GM04503 (cell line): ENCODE results near the gene HS6ST3.

Experiments
- DNase-seq: peaks from one replicate; pipeline ENCODE4 v3.0.0-alpha.2; 2012; ENCODE audit warnings: low read depth

The HS6ST3 gene

GRCh38 chr13:96652506-96652905 is 562.6 kb downstream of the HS6ST3 start:
- DNase-seq = no peak

- DNase-seq = no peak
Observed at GRCh38 chr13:96661612-96662011, 571.7 kb downstream of the HS6ST3 start.

DNA sequence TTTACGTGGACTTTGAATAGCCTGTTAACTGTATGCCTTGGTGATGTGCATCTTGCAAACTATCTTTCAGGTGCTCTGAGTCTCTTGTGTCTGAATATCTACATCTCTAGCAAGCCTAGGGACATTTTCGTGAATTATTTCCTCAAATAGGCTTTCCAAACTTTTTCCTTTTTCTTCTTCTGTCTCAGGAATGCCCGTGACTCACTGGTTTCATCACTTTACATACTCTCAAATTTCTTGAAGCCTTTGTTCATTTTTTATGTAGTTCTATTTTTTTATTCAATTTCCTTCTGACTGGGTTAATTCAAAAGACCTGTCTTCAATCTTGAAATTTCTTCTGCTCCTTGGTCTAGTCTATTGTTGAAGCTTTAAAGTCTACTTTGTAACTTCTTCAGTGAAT is 572.1 kb downstream of the HS6ST3 start:
- no peak for DNase-seq

GRCh38 chr13:96667294-96668018 is 577.5 kb downstream of the HS6ST3 start:
- DNase-seq = no peak

DNA sequence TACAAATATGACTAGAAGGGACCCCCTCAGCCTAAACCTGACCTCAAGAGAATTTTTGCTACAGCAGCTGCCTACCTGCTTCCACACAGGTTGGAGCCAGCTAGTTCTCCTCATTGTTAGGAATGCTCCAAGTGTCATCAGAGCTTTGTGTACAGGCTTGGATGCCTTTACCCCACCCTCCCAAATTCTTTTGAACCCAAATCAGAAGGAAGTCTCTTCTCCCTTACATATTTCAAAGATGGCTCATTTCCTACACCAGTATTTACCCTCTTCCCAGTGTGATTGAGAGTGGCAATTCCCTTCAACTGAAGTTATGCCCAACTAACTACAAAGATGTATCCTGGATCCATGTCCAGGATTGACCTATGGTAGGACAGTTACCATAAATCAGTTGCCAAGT is 581.2 kb downstream of the HS6ST3 start:
- DNase-seq = no peak

DNA sequence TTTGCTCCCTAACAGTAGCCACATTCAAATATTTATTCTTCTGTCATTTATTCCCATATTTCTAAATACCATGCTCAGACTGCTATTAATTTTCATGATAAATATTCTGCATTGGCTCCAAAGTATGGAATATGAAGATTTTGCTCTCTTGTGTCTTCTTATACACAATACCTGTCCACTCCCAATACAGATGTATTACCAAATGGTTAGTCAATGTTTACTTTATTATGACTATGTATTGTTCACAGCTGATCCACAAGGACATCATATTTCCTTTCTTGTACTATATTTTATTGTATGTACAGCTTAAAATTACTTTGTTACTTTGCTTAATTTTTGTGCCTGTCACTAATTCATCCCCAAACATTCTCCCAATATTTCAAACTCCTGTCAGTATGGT is 582.1 kb downstream of the HS6ST3 start:
- DNase-seq = no peak

GRCh38 chr13:96673825-96674224 is 583.9 kb downstream of the HS6ST3 start:
- no peak for DNase-seq

DNA sequence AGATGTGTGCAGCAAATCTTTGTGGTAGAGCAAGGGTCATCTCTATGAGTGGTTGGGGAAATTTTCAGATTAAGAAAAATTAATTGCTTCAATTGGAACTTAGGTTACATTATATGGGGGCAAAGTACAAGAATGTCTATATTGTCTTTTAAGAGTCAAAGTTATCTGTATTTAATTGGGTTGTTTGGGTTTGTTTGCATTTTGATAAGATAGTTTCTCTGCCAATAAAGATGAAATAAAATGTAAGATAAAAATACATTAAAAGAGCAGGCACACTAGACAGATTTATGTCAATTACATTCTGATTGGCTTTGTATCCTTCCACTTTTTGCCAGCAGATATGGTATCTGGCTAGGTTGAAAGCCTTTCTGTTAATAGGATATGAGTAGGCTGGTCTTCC is 587.1 kb downstream of the HS6ST3 start:
- no peak for DNase-seq

- no peak for DNase-seq
Observed at GRCh38 chr13:96678801-96679200, 588.9 kb downstream of the HS6ST3 start.

GRCh38 chr13:96680898-96681297 is 591.0 kb downstream of the HS6ST3 start:
- DNase-seq = no peak

GRCh38 chr13:96681766-96682165 is 591.9 kb downstream of the HS6ST3 start:
- no peak for DNase-seq

DNA sequence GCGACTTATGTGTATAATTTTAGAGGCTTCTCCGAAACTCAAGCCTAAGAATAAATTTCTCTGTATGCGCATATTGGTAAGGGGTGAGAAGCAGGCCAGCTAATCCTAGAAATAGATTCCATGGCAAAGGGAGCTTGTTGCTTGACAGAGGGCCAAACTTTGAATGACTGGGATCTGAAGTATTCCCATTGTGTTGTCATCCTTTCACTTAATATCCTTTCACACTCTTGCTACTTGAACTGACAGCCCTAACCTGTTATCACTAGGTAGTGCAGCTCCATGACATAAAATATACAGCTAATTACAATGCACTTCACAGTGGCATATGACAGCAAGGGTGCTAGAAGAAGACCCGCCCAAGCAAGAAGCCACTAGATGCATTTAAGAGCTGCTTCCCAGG is 594.6 kb downstream of the HS6ST3 start:
- no peak for DNase-seq

GRCh38 chr13:96684907-96685306 is 595.0 kb downstream of the HS6ST3 start:
- DNase-seq = no peak

- DNase-seq = no peak
Observed at GRCh38 chr13:96686286-96686685, 596.4 kb downstream of the HS6ST3 start.

DNA sequence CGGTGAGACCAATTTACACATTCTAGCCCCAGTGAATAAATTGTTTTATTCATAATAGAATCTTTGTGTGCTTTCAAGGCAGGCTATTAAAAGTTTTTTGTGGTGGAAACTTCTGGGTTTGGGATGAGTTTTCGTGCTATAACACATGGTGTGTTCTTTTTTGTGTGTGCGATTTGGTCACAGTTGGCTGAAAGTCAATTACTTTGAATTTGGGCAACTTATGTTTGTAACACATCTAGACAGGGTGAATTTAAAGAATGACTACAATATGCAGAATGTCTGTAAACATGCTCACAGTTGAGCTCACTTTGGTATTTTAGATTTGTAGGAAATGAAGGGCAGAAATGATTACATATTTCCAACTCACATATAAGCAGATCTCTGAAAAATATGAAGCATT is 597.3 kb downstream of the HS6ST3 start:
- no peak for DNase-seq

DNA sequence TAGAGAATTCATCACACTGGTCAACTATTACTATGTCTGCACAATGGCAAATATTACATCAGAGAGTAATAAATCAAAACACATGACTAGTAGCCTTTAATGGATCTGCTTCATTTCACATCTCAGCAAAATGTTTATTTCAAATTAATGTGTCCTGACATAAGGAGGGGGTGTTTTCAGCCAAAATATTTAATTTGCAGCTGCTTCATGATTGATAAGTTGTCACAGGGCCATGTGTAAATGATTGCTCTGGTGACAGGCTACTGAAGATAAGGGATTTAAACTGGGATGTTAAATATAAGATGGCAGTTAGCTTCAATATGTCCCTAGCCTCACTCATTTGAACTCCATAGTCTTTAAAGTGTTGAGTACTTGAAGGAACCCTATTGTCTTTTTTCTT is 601.1 kb downstream of the HS6ST3 start:
- DNase-seq = no peak

- no peak for DNase-seq
Observed at GRCh38 chr13:96696389-96696900, 606.5 kb downstream of the HS6ST3 start.

GRCh38 chr13:96700657-96701056 is 610.8 kb downstream of the HS6ST3 start:
- DNase-seq = no peak

GRCh38 chr13:96707146-96707545 is 617.2 kb downstream of the HS6ST3 start:
- no peak for DNase-seq

- no peak for DNase-seq
Observed at GRCh38 chr13:96710166-96710862, 620.4 kb downstream of the HS6ST3 start.

DNA sequence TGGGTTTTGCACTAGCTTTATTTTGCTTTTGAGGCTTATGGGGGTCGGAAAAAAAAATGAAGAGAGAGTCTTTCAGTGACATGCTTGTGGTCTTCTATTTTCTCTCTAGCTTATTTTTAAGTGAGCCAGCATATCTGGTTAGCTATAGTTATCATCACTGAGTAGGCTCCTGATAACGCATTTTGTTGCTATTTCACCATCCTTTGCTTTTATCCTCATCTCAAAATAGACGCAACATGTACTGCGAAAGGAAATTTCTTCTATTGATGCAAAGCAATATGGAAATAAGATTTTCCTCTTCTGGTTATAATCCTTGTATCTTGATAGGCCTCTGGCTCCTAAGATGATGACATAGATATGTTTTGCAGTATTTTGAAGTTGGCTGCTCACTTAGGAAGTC is 630.5 kb downstream of the HS6ST3 start:
- no peak for DNase-seq

GRCh38 chr13:96726651-96727050 is 636.7 kb downstream of the HS6ST3 start:
- no peak for DNase-seq

GRCh38 chr13:96728463-96728862 is 638.6 kb downstream of the HS6ST3 start:
- no peak for DNase-seq

DNA sequence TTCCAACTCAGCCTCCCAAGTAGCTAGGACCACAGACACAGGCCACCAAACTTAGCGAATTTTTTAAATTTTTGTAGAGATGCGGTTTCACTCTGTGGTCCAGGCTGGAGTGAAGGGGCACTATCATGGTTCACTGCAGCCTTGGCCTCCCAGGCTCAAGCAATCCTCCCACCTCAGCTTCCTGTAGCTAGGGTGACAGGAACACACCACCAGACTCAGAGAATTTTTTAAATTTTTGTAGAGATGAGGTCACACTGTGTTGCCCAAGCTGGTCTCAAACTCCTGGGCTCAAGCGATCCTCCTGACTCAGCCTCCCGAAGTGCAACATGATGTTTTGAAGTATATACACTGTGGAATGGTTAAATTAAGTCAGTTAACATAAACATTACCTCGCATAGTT is 640.8 kb downstream of the HS6ST3 start:
- no peak for DNase-seq
